ENCODE data around the gene MZB1.

GRCh38 chr5:139415221-139415861 lies 25.6 kb upstream of the MZB1 start:
- TF ChIP-seq CTCF (conservative IDR thresholded peaks at IDR 0.05) (no peak), EZH2 (IDR thresholded peaks at IDR 0.05; ENCODE audit: low read depth) (no peak)
